Neutrophil (primary cell): ENCODE data around the gene AP1M2.

Experiments used
- H3K27ac ChIP-seq: fragments of 200-600 bp; sonication (generic); 2 replicates; pipeline ENCODE4 v1.5.1; 2016; ENCODE audit warnings: mild to moderate bottlenecking, moderate library complexity
- H3K27me3 ChIP-seq: fragments of 200-600 bp; sonication (generic); 2 replicates; pipeline ENCODE4 v1.6.0; 2016; ENCODE audit warnings: mild to moderate bottlenecking
- H3K36me3 ChIP-seq: fragments of 200-600 bp; sonication (generic); 2 replicates; pipeline ENCODE4 v1.5.1; 2017
- H3K4me1 ChIP-seq, 2 experiments: fragments of 200-600 bp in 1 of 2; sonication (generic) in 1 of 2; 1 replicate in 1 of 2; 2 replicates in 1 of 2; pipeline versions ENCODE4 v1.5.1 to v1.6.1; 2013 to 2016; ENCODE audit warnings: low read depth in 1 of 2, low read length in 1 of 2, mild to moderate bottlenecking in 1 of 2, moderate library complexity in 1 of 2; ENCODE audit not compliant: control insufficient read depth in 1 of 2, insufficient read depth in 1 of 2
- H3K4me3 ChIP-seq, 2 experiments: fragments of 200-600 bp in 1 of 2; sonication (generic) in 1 of 2; 1 replicate in 1 of 2; 2 replicates in 1 of 2; pipeline ENCODE4 v1.5.1; 2013 to 2016; ENCODE audit warnings: low read depth in 1 of 2, low read length in 1 of 2, mild to moderate bottlenecking in 1 of 2, moderate library complexity in 1 of 2
- H3K9me3 ChIP-seq: fragments of 200-600 bp; sonication (generic); 2 replicates; pipeline ENCODE4 v1.5.1; 2016
- CTCF ChIP-seq: fragments of 200-600 bp; sonication (generic); IDR thresholded peaks from 2 replicates; pipeline ENCODE4 v1.5.1; 2016; ENCODE audit warnings: antibody characterized with exemption

Gene AP1M2

GRCh38 chr19:10618846-10619245, 31.7 kb upstream of the AP1M2 start:
- Histone ChIP-seq H3K36me3 (peaks cover 78% of the 10 kb centered on the region), H3K4me3 (no peak overlapping the region), H3K27ac (no peak overlapping the region), H3K4me1 (peaks cover 17 to 23% of the 10 kb centered on the region in 2 experiments), H3K9me3 (no peaks in the 10 kb centered on the region), H3K27me3 (no peaks in the 10 kb centered on the region)
- TF ChIP-seq CTCF: no peak

- no peaks in the 10 kb centered on the region for H3K27me3 ChIP-seq
- peaks cover 19 to 25% of the 10 kb centered on the region in 2 experiments for H3K4me1 ChIP-seq
- peaks cover 80% of the 10 kb centered on the region for H3K36me3 ChIP-seq
- H3K4me3 ChIP-seq: no peak overlapping the region
- H3K27ac ChIP-seq: peak overlapping the region; percentile 41
- TF ChIP-seq CTCF: no peak
- no peaks in the 10 kb centered on the region for H3K9me3 ChIP-seq
Observed at GRCh38 chr19:10617409-10618121, 30.5 kb upstream of the AP1M2 start.

DNA sequence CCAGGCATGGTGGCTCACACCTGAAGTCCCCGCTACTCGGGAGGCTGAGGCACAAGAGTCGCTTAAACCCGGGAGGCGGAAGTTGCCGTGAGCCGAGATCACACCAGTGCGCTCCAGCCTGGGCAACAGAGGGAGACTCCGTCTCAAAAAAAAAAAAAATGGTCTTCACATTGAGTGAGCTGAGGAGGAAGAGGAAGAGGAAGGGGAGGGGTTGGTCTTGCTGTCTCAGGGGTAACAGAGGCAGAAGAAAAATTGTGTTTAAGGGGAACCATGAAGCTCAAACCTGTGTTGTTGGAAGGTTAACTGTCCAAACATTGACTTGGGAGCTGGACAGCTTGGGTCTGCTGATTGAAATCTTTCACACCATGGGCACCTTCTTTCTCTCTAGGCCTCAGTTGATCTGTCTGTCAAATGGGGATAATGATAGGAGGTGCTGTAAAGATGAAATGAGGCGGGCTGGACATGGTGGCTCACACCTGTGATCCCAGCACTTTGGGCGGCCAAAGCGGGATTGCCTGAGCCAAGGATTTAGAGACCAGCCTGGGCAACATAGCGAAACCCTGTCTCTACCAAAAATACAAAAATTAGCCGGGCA, 28.4 kb upstream of the AP1M2 start:
- no peak overlapping the region for H3K4me3 ChIP-seq
- no peaks in the 10 kb centered on the region for H3K27me3 ChIP-seq
- TF ChIP-seq CTCF: no peak
- peaks cover 64% of the 10 kb centered on the region for H3K36me3 ChIP-seq
- peaks cover 37 to 41% of the 10 kb centered on the region in 2 experiments for H3K4me1 ChIP-seq
- peak overlapping the region; percentile 73 for H3K27ac ChIP-seq
- no peaks in the 10 kb centered on the region for H3K9me3 ChIP-seq

DNA sequence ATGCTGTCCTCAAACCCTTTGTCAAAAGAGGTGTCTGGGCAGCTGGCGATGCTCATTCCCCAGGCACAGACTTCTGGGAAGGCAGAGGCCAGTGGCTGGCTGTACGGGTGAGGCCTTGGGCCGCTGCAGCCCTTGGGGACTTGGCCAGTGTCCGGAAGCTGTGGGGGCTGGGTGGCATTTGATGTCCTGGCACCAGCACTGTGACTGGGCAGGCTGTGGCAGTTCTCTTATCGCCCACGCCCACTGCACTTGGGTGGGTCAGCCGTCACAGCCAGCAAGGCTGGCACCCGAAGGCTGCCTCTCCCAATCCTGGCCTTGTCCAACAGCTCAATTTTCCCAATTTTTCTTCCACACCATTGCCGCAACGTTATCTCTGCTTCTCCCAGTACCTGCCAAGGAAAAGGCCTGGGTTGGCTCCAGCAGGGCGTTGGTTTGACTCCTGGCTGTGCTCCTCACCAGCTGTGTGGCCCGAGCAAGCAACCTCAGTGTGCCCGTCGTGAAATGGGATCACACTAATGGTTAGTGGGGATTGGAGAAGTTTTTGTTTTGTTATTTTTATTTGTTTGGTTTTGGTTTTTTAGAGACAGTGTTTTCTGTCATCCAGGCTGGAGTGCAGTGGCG, 25.5 kb upstream of the AP1M2 start:
- Histone ChIP-seq H3K4me3 (no peak overlapping the region), H3K4me1 (peaks cover 37 to 41% of the 10 kb centered on the region in 2 experiments), H3K36me3 (peaks cover 41% of the 10 kb centered on the region), H3K9me3 (no peaks in the 10 kb centered on the region), H3K27ac (peak overlapping the region; percentile 61), H3K27me3 (no peaks in the 10 kb centered on the region)
- no peak for TF ChIP-seq CTCF

DNA sequence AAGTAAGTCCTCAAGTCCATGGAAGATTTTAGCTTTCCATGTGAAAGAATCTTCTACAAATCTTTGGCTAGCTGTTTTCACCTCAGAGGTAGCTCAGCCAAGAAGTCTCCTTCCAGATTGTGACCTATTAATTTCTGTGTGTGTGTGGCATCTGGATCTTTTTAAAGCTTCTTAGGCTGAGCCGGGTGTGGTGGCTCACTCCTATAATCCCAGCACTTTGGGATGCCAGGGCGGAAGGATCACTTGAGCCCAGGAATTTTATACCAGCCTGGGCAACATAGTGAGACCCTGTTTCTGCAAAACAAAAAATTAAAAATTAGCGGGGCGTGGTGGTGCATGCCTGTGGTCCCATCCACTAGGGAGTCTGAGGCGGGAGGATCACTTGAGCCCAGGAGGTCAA, 24.8 kb upstream of the AP1M2 start:
- H3K4me3 ChIP-seq: no peak overlapping the region
- H3K4me1 ChIP-seq: peaks cover 39 to 45% of the 10 kb centered on the region in 2 experiments
- TF ChIP-seq CTCF: no peak
- H3K36me3 ChIP-seq: peaks cover 38% of the 10 kb centered on the region
- no peaks in the 10 kb centered on the region for H3K9me3 ChIP-seq
- peak overlapping the region; percentile 61 for H3K27ac ChIP-seq
- H3K27me3 ChIP-seq: no peaks in the 10 kb centered on the region
